Stimulated activated CD4-positive, alpha-beta T cell treated with anti-CD3 and anti-CD28 coated beads, Interleukin-12 subunit alpha, Interleukin-12 subunit beta, amount 100 ng/mL, for 24 hours (primary cell): ENCODE measurements around the gene SSNA1.

Experiments
- DNase-seq, 2 experiments: peaks; one replicate each; pipeline ENCODE4 v3.0.0-alpha.2; 2020; ENCODE audit warnings: low read depth in 2 of 2

The SSNA1 gene

DNA sequence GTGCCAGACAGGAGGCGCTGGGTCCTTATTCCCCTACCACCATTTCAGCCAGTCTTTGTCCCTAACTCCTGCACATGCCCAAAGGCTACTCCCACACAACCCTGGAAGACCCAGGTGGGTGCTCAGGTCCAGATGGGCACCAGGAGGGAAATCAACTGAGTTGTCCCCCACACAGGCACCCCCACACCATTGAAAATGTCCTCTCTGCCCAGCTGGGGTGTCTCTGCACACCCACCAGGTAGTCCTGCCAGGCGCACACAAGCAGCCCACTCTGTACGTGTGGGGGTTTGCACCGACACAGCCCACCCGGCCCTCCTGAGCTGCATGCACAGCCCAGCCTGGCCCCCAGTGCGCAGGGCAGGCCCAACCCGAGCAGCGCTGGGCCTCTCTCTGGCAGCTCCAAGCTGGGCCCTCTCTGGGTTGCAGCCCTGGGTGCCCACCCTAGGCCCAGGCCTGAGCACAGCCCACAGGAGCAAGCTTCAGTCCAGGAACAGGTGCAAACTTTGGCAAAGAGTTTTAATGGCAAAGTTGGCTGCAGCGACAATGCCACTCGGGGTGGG is 31.4 kb downstream of the SSNA1 start:
- no peak for DNase-seq

DNA sequence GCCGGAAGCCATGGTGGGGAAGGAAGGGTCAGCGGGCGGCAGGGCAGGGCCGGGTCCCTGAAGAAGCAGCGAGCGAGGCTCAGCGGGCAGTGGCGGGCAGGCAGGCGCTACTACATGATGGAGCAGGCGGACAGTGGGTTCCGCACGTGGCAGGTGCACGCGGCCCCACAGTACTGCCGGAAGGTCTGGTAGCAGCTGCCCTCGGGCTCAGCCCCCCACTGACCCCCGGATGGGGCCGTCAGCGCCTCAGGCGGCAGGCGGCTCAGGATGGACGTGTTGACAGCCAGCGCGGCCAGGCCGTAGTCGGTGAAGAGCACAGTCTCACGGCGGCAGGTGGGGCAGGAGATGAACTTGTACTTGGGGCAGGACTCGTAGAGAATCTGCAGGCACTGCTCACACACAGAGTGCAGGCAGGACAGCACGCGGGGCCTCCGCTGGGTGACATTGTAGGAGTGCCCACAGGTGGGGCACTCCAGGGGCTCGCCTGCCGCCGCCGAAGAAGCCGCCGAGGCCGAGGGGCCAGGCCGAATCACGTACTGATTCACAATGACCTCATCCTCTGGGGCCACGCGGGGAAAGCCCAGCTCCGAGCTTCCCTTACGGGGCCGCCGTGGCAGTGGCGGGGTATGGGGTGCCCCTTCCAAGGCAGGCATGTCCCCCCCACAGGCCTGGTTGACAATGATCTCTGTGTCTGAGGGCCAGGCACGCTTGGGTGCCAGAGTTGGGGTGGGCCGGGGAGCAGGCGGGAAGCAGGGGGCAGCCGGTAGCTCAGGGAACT is 32.0 kb downstream of the SSNA1 start:
- DNase-seq, result no peak

DNA sequence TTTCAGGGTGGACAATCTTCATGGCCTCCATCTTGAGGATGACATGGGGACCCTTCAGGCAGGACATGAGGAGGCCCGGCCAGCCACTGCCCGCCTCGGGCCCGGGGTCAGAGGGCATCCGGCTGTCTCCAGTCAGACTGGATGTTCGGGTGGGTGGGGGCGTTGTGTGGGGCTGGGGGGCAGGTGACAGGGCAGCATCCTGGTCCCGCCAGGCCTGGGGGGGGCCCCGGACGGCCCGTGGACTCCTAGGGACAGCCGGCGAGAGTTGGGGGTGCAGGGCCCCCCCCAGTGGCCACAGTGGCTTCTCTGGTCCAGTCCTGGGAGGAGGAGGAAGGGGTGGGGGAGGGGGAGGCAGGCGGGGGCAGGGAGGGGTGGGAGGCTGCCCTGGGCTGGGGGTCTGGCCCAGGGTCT is 32.6 kb downstream of the SSNA1 start:
- no peak for DNase-seq

DNA sequence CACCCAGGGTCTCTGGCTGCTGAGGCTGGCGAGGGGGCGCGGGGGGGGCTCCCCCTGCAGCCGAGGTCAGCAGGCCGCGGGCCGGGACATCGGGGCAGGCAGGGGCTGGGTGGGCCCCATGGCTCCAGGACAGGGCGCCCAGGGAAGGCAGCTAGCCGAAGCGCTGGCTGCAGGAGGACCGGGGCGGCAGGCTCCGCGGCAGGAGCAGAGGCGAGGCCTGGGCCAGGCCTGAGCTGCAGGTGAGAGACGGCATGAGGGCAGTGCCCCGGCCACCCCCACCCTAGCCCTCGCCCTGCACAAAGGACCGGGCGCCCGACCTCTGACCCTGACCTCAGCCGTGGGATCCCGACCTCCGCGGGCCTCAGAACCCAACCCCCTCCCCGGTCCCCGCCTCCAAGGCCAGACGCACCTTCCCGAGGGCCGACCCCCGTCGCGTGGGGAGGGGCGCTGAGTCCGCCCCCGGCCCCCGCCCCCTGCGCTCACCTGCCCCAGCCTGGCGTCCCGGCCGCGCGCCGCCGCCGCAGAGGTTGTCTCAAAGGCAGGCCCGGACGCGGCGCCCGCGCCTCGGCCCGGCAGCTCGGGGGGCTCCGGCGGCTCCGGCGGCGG is 33.1 kb downstream of the SSNA1 start:
- DNase-seq, result no peak

DNA sequence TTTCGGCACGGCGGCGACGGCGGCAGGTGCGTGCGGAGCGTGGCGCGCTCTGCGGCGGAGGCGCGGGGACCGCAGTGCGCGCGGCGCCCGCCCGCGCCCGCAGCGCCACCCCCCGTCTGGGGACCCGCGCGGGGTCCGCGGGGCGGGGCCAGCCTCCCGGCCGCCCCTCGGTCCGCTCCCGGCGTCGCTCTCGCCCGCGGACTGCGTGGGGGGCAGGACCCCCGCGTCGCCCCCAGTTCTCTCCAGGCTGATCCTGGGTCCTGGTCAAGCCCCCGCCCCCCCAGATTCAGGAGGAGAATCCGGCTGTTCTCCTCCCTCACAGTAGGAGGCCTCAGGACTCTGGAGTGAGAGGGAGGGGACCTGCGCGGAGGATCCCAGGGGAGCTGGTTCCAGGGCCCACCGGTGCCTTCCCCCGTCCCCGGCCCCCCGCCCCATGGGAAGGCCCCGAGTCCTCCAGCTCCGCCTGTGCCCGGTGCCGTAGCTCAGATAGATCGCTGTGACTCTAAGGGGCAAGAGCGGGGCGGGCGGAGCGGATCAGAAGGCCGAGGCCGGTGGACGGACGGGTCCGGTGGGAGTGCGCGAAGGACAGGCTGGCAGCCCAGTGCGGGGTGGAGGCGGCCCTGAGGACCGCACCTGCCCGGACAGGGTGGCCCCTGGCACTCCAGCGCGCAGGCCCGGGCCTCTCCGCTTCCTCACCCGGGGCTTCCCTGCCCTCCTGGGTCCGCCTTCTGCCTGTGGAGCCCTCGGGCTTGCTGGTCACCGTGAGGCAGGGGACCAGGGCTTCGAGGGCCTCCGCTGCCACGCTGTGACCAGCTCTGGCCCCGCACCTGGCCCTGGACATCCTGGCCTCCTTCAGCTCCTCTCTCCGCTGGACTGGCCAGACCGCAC is 34.0 kb downstream of the SSNA1 start, which contains the start of gene RNF208:
TSS of gene RNF208 (minus strand) at position 51 of the 888 bp plus-strand sequence. CDS start 1,028 bp downstream, outside the sequence.
- DNase-seq, result no peak

DNA sequence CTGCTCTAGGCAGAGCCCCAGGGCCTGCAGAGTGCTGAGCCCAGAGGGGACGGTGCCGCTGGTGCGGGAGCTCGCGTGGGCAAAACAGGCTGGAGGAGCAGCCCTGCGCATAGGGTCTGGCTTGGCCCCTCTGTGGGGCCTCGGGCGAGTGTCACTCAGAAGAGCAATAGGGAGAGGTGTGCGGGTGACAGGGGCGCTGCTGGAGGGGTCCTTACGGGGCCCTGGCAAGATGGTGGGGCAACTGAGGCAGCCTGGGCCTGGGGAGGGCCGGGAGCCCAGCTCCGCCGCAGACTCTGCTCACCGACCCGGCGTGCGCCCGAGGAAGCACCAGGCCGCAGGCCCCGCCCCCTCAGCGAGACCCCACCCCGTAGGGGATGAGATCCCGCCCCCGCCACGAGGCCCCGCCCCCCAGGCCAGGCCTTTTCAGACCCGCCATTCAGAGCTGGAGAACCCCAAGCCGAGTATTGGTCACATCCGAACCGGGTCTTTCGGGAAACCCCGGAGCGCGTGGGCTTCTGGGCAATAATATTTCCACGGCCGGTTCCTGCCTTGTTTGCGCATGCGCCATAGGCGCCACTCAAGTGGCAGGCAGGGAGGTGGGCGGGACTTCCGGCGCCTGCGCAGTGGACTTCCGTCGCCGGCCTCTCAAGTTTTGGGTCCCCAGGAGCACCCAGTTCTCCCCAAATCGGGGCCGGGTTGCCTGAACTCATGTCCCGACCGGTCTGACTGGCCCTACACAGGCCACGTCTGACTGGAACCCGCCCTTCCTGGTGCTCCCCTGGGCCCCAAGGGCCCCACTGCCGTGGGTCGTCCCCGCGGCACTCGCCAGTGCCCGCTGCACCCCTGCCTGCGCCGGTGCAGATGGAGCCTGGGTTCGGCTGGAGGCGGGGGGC is 34.8 kb downstream of the SSNA1 start:
- peak; percentile 97 to 98 for DNase-seq

DNA sequence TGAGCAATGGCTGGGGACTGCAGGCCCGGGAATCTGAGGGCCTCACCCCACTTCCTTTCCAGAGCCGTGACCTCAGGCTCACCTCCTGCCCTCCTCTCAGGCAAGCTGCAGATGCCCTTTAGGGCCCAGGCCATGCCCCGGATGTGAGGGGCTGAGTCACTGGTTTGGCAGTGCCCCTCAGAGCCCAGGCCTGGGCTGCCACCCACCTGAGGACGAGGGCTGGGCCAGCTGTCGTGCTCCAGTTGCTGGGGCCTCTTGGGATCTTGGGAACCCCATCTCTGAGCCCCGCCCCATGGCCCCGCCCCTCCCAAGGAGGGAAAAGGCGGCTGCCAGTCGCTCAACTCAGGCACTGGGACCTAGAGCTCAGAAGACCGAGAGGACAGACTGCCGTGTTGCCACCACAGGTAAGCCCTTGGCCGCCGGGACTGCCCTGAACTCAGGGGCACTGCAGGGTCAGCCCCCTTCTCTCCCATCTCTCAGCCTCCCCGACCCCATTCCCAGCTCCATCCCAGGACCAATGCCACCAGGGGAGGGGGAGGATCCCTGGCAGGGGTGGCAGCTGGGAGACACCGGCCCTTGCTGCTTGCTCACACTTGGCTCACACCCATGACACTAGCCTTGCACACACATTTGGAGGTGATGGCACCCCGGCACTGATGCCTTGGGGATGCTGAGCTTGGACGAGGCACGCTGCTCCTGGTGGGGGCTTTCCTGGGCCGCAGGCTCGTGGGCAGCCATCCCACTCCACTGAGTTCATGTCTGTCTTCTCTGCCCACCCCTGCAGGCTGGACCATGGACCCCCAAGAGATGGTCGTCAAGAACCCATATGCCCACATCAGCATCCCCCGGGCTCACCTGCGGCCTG is 36.6 kb downstream of the SSNA1 start, which contains the start of gene CYSRT1:
TSS of gene CYSRT1 (plus strand) at position 345 of the 865 bp plus-strand sequence. CDS start at position 793, 448 bp downstream.
- DNase-seq, result no peak

DNA sequence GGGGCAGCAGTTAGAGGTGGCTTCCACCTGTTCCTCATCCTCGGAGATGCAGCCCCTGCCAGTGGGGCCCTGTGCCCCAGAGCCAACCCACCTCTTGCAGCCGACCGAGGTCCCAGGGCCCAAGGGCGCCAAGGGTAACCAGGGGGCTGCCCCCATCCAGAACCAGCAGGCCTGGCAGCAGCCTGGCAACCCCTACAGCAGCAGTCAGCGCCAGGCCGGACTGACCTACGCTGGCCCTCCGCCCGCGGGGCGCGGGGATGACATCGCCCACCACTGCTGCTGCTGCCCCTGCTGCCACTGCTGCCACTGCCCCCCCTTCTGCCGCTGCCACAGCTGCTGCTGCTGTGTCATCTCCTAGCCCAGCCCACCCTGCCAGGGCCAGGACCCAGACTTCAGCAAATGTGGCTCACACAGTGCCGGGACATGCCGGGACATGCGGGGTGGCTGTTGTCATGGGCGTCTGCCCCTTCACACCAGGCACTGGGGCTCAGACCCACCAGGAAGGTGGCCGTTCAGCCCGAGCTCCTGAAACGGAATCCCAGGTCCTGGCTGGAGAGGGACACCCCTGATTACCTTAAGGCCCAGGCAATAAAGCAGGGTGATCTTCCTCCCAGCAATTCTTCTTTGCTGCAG is 37.3 kb downstream of the SSNA1 start:
- DNase-seq, result no peak

DNA sequence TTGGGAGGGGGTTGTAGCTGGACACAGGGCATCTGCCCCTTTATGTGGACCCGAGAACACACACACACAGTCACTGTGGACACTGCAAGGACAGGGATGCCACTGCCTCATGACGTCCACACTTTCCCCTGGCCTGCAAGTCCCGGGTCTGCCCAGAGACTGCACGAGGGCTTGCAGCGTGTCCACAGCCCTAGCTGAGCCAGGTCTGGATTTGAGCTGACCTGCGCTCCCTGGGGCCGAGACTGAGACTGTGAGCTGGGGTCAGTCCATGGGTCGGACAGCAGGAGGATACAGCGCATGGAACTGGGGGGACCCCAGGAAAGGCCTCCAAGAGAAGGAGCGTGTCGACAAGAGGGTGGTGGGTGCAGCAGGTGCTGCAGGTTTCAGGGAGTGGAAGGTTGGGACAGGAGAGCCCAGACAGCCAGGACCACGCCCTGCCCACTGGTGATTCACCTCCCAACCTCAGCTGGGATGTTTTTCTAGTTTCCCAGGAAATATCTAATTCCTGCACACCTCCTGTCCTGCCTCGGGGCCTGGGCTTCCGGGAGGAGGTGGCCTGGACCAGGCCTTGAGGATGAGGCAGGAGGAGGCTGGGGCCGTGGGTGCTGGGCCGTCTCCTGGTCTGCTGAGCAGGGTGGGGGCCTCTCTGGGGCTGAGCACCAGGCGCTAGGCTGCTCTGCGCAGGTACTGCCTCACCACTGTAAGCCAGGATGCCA is 38.0 kb downstream of the SSNA1 start:
- no peak for DNase-seq

DNA sequence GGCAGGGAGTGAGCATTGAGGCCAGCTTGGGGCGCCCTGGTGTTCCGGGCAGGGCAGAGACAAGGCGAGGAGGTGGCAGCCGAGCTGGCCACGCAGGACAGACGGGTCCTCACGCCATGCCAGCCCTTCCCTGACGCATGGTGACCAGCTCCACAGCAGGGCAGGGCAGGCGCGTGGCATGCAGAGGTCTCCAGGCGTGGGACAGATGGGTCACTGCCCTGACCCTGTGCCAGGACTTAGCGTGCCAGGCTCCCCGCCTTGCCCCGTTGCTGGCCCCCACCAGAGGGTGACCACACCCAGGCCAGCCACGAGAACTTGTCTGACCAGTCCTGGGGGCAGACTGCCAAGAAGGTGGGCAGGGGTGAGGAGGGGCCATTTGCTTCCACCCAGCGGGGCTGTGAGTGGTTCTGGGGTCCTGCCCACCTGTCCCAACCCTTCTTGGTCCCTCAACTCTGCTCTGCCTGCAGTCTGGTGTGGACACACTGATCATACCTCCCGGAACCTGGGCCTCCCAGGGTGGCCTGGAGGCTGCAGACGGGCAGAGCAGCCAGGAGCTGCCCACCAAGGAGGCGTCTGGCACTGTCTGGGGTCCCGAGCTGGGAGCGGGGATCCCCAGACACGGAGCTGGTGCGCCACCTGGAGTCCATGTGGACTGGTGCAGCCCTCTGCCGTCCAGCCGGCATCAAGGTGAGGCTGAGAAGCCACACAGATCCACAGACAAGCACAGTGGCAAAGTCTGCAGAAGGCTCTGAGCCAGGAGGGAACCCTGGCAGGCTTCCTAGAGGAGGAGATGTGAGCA is 38.8 kb downstream of the SSNA1 start, which contains the start of gene RNF224:
TSS of gene RNF224 (plus strand) at position 449 of the 799 bp plus-strand sequence. CDS start 834 bp downstream, outside the sequence.
- DNase-seq, result peak; percentile 48 to 80

DNA sequence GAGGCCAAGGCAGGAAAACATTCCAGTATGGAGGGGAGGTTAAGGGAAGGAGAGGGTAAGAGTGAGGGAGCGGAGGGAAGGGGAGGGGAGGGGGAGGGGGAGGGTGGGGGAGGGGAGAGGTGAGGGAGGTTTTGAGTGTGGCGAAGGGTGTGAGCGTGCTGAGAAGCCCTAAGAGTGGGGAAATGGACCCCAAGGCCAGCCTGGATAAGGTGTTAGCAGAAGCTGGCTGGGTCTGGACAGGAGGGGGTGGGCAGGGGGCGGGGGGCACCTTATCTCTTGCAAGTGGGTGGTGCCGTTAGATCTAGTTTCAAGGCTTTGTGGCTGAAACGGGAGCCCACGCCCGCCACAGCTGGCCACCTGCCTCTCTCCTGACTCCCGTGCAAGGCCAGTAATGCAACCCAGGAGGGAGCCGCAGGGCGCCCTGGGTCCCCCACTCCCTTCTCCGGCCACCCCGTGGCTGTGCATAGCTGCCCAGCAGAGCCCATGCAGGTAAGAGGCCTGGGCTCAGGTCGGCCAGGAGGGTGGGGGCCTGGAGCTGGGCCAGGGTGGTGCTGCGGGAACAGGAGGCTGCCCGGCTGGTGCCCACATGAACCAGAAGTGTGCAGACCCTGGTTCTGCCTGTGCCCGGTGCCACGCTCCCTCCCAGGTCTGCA is 39.5 kb downstream of the SSNA1 start:
- DNase-seq, result no peak

DNA sequence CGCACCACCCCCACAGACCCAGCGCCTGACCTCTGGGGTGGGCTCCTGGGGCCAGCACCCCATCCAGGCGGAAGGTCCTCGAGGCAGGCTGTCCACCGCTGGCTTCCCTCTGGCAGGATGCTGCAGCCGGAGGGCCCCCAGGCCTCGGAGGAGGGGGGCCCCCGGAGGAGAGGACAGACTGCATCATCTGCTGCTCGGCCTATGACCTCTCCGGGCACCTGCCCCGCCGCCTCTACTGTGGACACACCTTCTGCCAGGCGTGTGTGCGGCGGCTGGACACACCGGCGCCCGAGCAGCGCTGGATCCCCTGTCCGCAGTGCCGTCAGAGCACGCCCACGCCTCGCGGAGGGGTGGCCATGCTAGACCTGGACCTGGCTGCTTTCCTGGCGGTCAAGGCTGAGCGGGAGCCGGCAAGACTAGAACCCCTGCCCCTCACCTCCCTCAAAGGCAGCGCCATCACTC is 40.1 kb downstream of the SSNA1 start:
- no peak for DNase-seq

DNA sequence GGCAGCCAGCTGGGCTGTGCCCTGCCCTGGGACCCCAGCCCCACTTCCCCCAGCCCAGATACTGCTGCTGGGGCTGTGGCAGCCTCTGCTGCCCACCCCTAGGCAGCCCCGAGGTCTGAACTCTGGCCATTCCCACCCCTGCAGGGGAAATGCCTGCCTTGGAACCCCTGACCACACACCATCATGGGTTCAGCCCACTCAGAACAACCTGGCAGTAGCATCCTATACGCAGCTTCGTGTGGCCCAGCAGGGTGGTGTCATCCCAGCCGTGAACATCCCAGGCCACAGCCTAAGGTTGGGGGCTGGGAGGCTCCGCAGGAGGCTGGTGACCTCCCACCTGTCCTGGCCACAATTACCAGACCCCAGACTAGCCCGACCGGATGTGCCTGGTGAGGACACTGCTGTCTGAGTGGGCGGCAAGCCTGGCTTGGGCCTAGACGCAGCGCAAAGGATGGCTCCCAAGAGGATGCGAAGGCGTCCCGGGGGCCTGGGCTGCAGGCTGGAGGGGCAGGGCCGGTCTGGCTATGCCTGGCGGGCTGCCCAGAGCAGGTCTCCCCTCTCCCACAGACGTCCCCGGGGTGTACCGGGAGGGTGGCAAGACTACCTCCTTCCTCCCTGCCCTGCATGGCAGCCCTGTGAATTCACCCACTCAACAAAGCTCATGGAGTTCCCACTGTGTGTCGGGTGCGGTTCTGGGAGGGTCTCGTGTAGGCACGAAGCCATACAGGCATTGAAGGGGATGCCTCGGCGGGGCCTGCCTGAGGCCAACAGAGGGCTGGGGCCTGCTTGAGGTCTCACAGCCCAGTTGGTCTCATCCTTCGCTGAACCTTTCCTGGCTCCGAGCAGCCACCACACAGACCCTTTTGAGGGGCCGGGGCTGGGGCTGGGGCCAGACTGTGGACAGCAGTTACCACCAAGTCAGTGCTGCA is 40.8 kb downstream of the SSNA1 start:
- no peak for DNase-seq

DNA sequence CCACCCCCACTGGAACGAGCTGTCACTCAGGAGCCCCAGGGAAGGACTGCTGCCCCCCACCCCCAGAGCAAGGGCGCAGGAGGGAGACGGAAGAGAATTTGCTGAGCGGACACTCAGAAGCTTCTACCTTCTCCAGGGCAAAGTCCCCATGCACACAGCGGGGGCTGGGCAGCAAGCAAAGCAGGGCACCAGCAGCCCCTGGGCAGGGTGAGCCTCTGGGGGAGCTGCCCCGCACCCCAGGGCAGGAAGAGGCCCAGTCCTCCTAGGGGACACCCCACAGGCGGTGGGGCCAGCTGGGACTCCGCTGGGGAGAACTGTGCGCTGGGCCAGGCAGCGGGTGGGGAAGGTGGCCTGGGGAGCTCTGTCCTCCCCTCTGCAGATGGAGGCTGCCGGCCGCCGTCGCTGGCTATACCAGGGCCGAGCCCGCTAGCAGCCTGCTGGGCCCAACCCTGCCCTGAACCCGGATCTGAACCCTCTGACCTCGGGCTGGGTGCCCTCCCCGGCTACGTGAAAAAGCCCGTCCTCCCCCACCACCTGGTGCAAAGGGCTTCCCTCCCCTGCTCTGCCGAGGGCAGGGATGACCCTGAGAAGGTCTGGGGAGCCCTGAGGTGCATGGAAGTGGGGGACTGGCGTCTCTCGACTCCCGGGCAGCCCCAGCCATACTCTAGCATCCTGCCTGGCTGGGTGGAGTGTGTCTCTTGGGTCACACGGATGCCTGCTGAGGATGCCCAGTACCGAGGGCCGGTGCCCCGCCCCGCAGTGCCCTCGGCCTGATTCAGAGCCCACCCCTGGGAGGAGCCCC is 41.6 kb downstream of the SSNA1 start:
- no peak for DNase-seq

DNA sequence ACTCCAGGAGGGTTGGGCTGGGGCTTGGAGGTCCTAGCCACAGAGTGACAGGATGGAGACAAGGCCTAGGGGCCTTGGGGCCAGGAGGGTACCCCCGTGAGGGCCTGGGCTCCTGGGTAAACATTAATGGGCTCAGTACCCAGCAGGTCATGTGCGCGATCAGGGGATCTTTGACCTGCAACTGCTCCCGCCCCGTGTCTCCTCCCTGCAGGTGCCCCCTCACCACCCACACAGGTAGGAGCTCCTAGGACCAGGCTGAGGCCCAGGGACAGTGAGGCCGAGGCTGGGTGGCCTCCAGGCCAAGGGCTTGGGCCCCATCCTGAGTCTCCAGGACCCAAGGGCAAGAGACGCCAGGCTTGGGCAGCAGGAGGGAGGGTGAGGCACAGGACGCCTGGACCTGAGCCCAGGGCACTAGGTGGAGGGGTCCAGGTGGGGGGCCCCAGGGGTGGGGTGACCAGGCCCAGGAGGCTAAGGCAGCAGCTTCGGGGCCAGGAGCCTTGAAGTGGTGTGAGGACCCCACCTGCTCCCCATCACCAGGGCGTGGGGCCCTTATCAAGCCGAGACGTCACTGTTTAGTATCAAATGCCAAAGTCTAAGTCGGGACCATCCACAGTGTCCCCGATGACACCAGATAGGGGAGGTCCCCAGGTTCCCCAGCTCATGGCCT is 42.4 kb downstream of the SSNA1 start, which contains the start of gene SLC34A3:
TSS of gene SLC34A3 (plus strand) at position 197 of the 667 bp plus-strand sequence. CDS start 802 bp downstream, outside the sequence.
- no peak for DNase-seq
